Measurements from ENCODE around the gene COL4A1.

The COL4A1 gene

GRCh38 chr13:110330491-110331011, 23.6 kb upstream of the COL4A1 start:
- no peak for DNase-seq (ENCODE audit: low read depth)
- no peak overlapping the region for H3K4me3 ChIP-seq (ENCODE audit: low read depth, low read length)
- TF ChIP-seq CTCF (IDR thresholded peaks at IDR 0.05; ENCODE audit: low read depth, low read length, missing control alignments): no peak

DNA sequence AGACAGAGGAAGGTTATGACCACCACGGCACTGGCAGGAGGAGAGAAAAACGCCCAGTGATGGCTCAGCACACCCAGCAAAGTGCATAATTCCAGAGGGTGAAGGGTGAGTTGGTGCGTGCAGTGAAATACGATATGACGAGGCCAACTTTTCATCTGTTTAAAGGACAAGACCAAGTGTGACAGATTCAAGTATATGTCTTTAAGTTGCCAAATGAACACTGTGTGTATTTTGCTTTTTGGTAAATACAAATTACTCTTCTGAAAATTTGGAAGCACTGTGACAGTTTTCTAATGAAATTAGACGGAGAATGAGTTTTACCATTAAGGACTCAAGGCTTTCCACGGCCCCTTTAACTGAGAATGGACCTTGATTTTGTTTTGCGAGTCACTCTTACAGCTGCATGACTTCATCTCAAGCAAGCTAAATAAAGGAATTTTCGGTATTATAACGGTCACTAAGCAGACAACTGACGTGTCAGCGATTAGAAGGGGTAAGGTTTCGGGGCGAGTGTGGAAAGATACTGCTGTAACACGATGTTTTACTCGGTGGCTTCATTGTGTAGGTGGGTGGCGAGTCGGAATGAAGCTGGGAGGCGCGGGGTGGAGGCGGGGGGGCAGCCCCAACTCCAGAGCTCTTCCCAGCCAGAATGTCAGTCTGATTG, 23.0 kb upstream of the COL4A1 start:
- no peak for TF ChIP-seq CTCF (IDR thresholded peaks at IDR 0.05; ENCODE audit: low read depth, low read length, missing control alignments)
- DNase-seq (ENCODE audit: low read depth): no peak
- H3K4me3 ChIP-seq (ENCODE audit: low read depth, low read length): no peak overlapping the region

DNA sequence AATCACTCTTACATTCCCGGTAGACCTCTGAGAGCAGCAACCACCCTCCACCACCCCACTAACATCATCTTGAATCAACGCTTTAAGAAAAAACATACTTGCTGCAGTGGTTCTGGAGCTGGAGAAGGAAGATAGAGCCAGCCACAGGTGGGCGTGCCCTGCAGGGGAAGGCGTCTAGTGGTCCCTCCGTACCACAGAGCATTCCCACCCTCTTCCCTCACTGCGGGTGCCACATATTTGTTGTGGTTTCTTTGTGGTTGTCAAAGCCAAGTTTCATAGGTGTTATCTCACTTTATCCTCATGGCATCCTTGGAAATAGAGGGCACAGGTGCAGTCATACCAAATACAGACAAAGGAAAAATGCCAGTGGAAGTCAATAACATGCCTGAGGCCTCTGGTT, 22.3 kb upstream of the COL4A1 start:
- DNase-seq (ENCODE audit: low read depth): no peak
- no peak overlapping the region for H3K4me3 ChIP-seq (ENCODE audit: low read depth, low read length)
- no peak for TF ChIP-seq CTCF (IDR thresholded peaks at IDR 0.05; ENCODE audit: low read depth, low read length, missing control alignments)

DNA sequence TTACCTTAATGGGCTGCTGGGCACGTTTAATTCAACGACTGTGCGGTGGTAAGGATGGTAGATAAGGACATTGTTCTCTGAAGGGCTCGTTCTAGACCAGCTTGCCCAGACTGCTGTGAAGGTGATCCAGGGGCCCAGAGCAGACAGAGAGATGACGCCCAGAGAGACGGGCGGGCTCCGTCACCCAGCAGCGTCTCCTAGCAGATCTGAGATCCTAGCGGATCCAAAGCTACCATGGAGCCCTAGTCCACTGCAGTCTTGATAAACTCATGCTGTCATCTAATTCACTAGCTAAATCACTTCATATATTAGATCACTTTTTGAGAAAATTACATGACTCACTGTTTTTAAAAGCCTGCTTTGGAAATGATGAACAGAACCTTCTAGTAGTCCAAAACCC, 21.6 kb upstream of the COL4A1 start:
- DNase-seq (ENCODE audit: low read depth): no peak
- no peak overlapping the region for H3K4me3 ChIP-seq (ENCODE audit: low read depth, low read length)
- TF ChIP-seq CTCF (IDR thresholded peaks at IDR 0.05; ENCODE audit: low read depth, low read length, missing control alignments): no peak

DNA sequence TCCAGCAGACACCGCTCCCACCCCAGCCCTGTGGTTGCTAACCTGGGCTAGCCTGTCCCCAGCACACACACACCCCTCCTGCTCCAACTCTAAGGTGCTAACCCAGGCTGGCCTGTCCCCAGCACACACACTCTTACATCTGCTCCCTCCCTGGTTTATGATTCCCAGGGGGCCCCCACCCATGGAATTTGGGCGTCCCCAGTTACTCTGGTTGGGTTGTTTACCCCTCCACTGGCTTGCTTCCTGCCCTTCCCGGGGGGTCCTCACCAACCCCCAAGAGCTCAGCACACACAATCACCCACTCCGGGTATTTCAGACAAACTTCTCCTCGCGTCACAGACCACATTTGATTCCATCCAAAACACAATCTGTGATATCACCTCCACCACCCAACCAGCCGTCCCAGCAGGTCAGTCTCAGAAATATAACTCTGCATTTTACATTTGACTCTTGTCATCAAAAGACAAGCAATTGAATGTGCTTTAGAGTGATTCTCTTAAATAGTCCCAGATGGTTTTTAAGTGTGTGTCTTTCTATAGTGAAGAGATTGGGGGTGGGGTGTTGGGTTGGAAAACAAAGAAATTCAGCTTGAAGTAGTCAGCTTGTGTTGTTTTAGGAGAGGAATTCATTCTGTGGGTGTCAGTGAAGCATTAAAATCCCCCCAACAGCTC, 20.2 kb upstream of the COL4A1 start:
- DNase-seq (ENCODE audit: low read depth): no peak
- TF ChIP-seq CTCF (IDR thresholded peaks at IDR 0.05; ENCODE audit: low read depth, low read length, missing control alignments): no peak
- no peak overlapping the region for H3K4me3 ChIP-seq (ENCODE audit: low read depth, low read length)

GRCh38 chr13:110326263-110326904, 19.4 kb upstream of the COL4A1 start:
- DNase-seq (ENCODE audit: low read depth): no peak

More at GRCh38 chr13:110326263-110326904, 19.4 kb upstream of the COL4A1 start:
- no peak for TF ChIP-seq CTCF (IDR thresholded peaks at IDR 0.05; ENCODE audit: low read depth, low read length, missing control alignments)
- no peak overlapping the region for H3K4me3 ChIP-seq (ENCODE audit: low read depth, low read length)

Measured in GM12864 (cell line).